Measurements from ENCODE around the gene COL2A1.

COL2A1 gene

GRCh38 chr12:47993491-47993890 lies 10.8 kb downstream of the COL2A1 start:
- ChIA-PET POLR2A (interaction anchor here (0.6 kb wide), 1 partner anchor 214 kb away, joined by 7 read pairs; no protein-coding TSS in a partner anchor), CTCF (interaction anchor here (1.4 kb wide), 1 partner anchor 30 kb away, joined by 3 read pairs; the partner anchor contains the start of gene TMEM106C)

DNA sequence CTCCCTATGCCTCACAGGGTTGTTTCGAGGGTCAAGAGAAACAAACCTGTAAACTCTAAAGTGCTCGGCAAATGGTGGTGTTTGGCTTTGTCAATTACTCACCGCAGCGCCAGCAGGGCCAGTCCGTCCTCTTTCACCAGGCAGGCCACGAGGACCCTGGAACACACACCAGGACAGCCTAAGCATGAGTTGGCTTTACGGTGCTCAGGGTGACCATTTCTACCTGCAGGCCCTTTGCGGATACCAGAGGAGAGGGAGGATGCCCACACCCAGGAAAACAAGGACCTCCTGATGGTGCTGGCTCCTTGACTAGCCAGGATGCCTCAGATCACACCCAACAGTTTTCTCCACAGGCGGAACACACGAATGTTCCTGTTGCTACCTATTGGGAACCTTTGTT lies 11.5 kb downstream of the COL2A1 start:
- Histone ChIP-seq H3K27ac (ENCODE audit: extremely low read depth, low read depth, low read length) (no peak overlapping the region), H3K4me1 (ENCODE audit: control insufficient read depth, insufficient read depth, low read length) (no peaks in the 10 kb centered on the region), H3K9me3 (ENCODE audit: control insufficient read depth, insufficient read depth, low read depth, low read length) (no peaks in the 10 kb centered on the region), H3K36me3 (ENCODE audit: control insufficient read depth in 2 of 2, insufficient read depth in 1 of 2, low read length in 2 of 2) (peaks cover 0 to 53% of the 10 kb centered on the region in 2 experiments; a peak in 2 of 3 replicates), H3K4me3 (ENCODE audit: low read depth, low read length) (no peak overlapping the region)
- POLR2A ChIA-PET, result no interaction called here
- CTCF ChIA-PET, result interaction anchor here (0.6 kb wide), 1 partner anchor 1174 kb away, joined by 4 read pairs; no protein-coding TSS in a partner anchor
- TF ChIP-seq ZNF266 (tag by site-specific recombination; IDR thresholded peaks at IDR 0.05; ENCODE audit: low read depth) (no peak), ZNF549 (tag by site-specific recombination; IDR thresholded peaks at IDR 0.05) (no peak), BCL11B (tag by site-specific recombination; IDR thresholded peaks at IDR 0.05; ENCODE audit: low read depth) (no peak), ZNF366 (tag by site-specific recombination; conservative IDR thresholded peaks at IDR 0.05) (no peak), HOXA7 (CRISPR knock-in tag; IDR thresholded peaks at IDR 0.05; ENCODE audit: borderline replicate concordance) (no peak), ZNF324 (tag by site-specific recombination; IDR thresholded peaks at IDR 0.05) (no peak), ZBTB26 (tag by site-specific recombination; optimal IDR thresholded peaks at IDR 0.05) (no peak), ZSCAN5A (tag by site-specific recombination; IDR thresholded peaks at IDR 0.05) (no peak), ZNF624 (tag by site-specific recombination; IDR thresholded peaks at IDR 0.05) (no peak), ZNF132 (tag by site-specific recombination; IDR thresholded peaks at IDR 0.05; ENCODE audit: borderline replicate concordance) (no peak), ZNF747 (tag by site-specific recombination; IDR thresholded peaks at IDR 0.05) (no peak), ZNF391 (tag by site-specific recombination; IDR thresholded peaks at IDR 0.05; ENCODE audit: borderline replicate concordance, low read depth) (no peak), ZNF777 (tag by site-specific recombination; IDR thresholded peaks at IDR 0.05; ENCODE audit: borderline replicate concordance) (no peak), ZNF10 (tag by site-specific recombination; IDR thresholded peaks at IDR 0.05) (no peak), ZNF521 (tag by site-specific recombination; IDR thresholded peaks at IDR 0.05) (no peak), ATF2 (tag by site-specific recombination; IDR thresholded peaks at IDR 0.05; ENCODE audit: low read depth) (no peak), ZNF558 (tag by site-specific recombination; IDR thresholded peaks at IDR 0.05) (no peak), ZNF610 (tag by site-specific recombination; IDR thresholded peaks at IDR 0.05; ENCODE audit: borderline replicate concordance) (no peak)
- TF ChIP-seq, protein P1, sequence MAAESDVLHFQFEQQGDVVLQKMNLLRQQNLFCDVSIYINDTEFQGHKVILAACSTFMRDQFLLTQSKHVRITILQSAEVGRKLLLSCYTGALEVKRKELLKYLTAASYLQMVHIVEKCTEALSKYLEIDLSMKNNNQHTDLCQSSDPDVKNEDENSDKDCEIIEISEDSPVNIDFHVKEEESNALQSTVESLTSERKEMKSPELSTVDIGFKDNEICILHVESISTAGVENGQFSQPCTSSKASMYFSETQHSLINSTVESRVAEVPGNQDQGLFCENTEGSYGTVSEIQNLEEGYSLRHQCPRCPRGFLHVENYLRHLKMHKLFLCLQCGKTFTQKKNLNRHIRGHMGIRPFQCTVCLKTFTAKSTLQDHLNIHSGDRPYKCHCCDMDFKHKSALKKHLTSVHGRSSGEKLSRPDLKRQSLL (tag by site-specific recombination; IDR thresholded peaks at IDR 0.05), result no peak

More at GRCh38 chr12:47993491-47993890, 10.8 kb downstream of the COL2A1 start:
- TF ChIP-seq ZNF501 (tag by site-specific recombination; IDR thresholded peaks at IDR 0.05) (no peak), ZSCAN16 (tag by site-specific recombination; IDR thresholded peaks at IDR 0.05) (no peak), ZNF664 (tag by site-specific recombination; IDR thresholded peaks at IDR 0.05) (no peak), RBAK (tag by site-specific recombination; IDR thresholded peaks at IDR 0.05) (no peak), YY2 (tag by site-specific recombination; IDR thresholded peaks at IDR 0.05) (no peak), ZNF654 (tag by site-specific recombination; IDR thresholded peaks at IDR 0.05; ENCODE audit: low read depth) (no peak), ZNF548 (tag by site-specific recombination; IDR thresholded peaks at IDR 0.05) (no peak), ZNF335 (tag by site-specific recombination; conservative IDR thresholded peaks at IDR 0.05) (no peak)
- no peaks in the 10 kb centered on the region for H3K9me3 ChIP-seq (ENCODE audit: control insufficient read depth, insufficient read depth, low read depth, low read length)
- H3K36me3 ChIP-seq (ENCODE audit: control insufficient read depth in 2 of 2, insufficient read depth in 1 of 2, low read length in 2 of 2), result peaks cover 0 to 55% of the 10 kb centered on the region in 2 experiments; a peak in 2 of 3 replicates
- no peaks in the 10 kb centered on the region for H3K4me1 ChIP-seq (ENCODE audit: control insufficient read depth, insufficient read depth, low read length)
- no peak overlapping the region for H3K4me3 ChIP-seq (ENCODE audit: low read depth, low read length)
- H3K27ac ChIP-seq (ENCODE audit: extremely low read depth, low read depth, low read length), result no peak overlapping the region

All from HEK293 (cell line).